Fibroblast of upper back skin (primary cell): Measurements from ENCODE around the gene IFNGR2.
"Not testable (repeated sequence)": the region's sequence is repeated elsewhere in the genome, so short reads cannot be mapped to it uniquely, and the experiment has no call there.

Source experiments
- DNase-seq: peaks from one replicate; pipeline ENCODE4 v3.0.0-alpha.2; 2013

IFNGR2 gene

DNA sequence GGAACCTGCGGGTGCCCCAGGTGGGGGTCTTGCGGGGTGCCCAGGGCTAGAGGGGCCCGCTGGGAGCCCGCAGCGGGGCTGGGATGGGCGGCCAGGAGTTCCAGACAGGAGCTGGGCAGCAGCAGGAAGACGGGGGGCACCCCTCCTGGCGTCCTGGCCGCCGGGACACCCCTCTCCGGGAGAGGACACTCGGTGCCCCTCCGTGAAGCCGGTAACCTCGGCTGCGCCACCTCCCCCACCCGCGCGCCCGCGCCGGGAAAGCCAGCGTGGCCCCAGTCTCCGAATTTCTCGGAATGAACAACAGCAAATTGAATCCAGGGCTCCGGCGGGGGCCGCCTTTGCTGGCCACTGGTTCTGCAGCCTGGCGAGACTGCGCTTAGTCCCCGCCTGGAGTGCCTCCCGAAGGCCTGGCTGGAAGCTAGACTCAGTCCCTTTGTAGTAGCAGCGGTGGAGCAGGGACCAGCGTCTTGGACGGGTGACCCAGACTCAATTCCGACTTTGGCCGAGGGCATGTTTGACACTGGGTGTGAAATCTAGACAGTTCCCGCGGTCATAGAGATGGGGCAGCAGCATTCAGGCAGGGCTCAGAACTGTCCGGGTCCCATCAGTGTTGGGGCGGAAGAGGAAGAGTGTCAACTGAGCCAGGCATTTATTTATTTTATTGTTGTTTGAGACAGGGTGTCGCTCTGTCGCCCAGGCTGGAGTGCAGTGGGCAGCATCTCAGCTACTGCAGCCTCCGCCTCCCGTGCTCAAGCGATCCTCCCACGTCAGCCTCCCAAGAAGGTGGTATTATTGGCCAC, 773 bp downstream of the IFNGR2 start:
- peak; percentile 56 for DNase-seq

DNA sequence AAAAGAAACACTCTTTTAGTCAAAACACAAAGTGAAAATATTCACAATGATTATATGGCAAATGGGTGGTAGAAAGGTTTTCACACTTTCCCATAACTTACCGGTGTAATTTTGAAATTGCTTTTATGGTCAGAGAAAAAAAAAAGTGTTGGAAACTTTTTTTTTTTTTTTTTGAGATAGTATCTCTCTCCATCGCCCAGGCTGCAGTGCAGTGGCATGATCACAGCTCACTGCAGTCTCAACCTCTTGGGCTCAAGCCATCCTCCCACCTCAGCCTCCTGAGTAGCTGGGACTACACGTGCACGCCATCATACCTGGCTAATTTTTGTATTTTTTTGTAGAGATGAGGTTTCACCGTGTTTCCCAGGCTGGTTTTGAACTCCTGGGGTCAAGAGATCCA, 3.3 kb downstream of the IFNGR2 start:
- no peak for DNase-seq

DNA sequence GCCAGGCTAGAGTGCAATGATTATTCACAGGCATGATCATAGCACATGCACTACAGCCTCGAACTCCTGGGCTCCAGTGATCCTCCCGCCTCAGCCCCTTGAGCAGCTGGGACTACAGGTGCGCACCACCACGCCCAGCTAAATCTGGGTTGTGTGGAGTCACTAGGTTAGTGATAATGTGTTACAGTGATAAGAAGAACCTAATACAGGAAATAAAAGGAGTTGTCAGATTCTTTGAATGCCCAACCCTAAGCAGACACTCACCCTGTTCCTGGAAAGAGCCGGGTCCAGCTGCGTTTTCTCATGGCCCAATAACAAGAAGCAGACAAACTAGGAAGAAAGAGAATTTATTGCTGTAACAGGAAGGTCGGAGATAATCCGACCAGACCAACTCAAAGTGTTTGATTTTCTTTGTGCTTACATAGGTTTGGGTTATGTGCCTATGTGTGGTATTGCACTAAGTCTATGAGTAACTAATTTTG, 8.8 kb downstream of the IFNGR2 start:
- DNase-seq, result no peak

DNA sequence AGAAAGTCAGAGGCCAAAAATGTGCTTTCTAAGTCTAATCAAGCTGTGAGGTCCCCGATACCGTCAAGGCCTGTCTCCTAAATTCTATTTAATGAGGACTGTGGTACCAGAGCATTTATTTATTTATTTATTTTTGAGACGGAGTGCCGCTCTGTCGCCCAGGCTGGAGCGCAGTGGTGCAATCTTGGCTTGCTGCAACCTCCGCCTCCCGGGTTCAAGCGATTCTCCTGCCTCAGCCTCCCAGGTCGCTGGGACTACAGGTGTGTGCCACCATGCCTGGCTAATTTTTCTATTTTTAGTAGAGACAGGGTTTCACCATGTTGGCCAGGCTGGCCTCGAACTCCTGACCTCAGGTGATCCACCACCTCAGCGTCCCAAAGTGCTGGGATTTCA, 9.2 kb downstream of the IFNGR2 start:
- DNase-seq, result not testable (repeated sequence)

DNA sequence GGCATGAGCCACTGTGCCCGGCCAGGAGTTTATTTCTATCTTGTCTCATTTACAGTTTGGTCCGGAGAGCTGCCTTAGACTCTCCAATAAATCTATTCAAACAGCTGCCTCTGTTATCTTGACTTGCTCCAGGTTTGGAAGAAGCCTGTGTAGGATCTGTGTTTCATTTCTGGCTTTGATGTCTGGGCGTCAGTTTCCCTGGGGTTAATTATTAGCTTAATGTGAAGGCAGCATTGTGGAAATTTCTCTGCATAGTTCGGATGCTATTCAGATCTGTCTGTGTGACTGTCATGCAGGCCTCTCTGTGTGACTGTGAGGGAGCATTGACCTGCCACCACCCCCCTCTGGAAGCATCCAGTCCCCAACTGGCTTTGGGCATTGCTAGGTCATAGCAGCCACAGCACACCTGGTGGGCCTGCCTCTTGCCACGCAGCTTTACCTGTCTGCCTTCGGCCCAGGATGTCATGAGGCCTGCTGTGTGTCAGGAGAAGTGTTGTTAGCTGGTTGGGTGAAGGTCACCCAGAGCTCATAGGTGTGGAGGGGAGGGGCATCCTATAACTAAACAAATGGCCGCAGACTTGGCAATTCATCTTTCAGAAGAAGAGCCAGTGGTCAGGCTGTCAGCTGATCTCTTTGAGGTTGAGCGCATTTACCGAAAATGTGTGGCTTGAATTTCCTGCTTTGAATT, 9.8 kb downstream of the IFNGR2 start:
- no peak for DNase-seq

DNA sequence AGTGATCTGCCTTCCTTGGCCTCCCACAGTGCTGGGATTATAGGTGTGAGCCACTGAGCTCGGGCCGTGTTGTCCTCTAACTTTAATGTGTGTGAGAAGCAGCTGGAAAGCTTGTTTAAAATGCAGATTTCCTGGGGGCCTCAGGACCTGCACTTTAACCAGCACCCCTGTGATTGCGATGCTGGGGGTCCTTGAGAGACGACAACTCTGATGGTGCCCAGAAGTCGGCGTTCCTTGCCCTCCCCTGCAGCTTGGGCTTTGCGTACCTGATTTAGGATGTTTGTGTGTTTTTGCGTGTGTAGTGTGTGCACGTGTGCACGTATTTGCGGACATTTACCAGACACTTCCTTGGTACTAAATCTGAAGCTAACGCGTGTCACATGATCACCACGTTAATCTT, 10.9 kb downstream of the IFNGR2 start:
- no peak for DNase-seq

DNA sequence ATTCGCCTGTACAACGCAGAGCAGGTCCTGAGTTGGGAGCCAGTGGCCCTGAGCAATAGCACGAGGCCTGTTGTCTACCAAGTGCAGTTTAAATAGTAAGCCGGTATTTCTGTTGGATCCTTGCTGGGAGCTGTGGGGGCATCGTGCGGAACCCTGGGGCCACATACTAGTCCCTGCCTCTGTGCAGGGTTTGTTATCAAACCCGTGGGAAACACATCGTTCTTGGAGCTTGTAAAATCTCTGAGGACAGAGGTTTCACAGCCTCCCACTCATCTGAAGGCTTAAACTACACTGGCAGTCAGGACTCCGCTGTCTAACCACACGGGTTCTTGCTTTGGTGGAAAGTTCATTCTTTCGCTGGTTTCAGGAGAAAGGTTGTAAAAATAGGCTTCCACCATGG, 11.7 kb downstream of the IFNGR2 start:
- no peak for DNase-seq

DNA sequence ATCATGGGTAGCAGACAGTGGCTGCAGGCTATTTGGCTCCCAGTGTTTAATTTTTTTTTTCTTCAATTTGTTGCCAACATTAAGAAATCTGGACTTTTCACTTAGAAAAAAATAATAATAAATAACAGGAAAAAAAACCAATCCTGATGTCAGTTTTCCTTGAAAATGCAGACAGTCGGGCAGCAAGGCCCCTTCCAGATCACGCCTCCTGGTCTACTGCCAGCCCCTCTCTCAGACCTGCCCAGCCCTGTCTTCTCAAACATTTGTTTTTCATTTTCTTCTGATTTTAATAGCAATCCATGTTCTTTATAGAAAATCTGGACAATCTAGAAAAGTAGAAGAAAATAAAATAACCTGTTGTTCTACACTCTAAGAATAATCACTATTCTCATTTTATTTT, 15.5 kb downstream of the IFNGR2 start:
- DNase-seq, result no peak

DNA sequence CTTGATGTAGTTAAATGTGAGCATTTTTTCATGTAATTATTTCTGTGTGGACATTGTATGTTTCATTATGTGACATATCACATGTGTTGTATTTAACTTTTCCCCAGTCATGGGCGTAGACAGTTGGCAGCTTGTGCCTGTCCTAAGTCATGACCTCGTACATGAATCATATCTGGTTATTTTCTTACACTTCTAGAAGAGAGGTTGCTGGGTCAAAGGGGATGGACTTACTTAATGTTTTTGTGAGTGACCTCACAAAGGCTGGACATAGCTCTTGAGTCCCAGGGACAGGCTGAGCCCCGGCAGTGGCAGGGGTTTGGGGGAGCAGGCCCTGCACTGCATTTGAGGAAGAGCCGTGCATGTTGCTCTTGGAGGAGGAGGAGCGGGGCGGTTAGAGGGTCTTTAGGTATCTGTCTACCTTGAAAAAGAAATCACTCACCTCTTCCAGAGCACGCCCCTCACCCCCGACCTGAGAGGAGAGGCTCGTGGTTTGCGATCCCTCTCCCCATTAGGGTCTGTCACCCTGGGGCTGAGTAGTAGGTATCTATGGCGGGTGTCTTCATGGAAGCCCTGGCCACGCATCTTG, 16.4 kb downstream of the IFNGR2 start:
- no peak for DNase-seq

DNA sequence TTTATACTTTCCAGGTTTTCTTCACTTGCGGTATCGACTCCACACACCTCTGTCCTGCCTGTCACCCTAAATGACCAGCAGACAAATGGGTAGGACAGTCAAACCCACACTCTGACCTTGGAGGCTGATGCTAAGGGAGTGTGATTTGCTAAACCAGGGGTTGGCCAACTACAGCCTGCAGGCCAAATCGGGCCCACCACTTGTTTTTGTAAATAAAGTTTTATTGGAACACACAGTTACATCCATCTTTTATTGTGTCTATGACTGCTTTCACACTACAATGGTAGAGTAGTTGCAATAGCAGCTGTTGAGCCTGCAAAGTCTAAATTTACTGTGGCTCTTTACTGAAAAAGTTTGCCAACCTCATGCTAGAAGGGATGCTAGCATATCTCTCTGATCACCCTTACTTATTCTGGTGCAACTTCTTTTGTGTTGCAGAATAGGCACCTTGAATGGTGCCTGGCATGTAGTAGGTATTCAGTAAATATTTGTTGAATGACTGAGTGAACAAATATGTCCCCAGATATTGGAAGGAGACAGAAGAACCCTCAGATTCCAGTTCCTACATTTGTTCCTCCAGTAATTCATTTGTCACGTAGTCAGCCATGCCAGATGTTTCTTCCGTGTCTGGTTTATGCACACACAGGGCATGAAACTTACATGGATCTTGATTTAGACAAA, 18.6 kb downstream of the IFNGR2 start:
- DNase-seq, result no peak

DNA sequence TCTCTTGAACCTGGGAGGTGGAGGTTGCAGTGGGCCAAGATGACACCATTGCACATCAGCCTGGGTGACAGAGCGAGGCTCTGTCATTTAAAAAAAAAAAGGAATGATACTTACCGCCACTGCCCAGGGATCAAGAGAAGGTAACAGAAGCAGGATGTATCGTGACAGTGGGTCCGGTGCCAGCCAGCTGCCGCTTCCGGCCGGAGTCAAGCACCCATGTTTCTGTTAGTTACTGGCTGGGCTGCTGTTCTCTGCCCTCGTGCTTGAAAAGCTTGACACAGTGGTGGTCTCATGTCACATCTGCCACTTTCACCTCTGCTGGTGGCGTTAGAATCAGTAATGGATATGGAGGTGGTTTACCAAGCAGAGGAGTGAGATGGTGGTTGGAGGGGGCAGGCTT, 21.0 kb downstream of the IFNGR2 start:
- no peak for DNase-seq

DNA sequence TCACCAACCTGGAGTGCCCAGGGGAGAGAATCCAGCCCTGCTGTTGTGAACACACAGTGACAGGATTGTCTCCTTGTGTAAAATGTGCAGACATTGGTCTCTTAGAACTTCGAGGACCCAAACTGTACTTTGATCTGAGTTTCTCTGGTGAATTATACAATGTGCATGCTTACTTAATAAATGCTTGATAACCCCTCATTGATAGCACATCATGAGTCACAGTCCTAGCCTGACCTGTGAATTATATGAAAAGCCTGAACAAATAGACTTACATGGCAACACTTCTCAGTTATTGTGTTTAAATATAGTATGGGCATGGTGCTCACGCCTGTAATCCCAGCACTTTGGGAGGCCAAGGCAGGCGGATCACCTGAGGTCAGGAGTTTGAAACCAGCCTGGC, 22.6 kb downstream of the IFNGR2 start:
- no peak for DNase-seq

DNA sequence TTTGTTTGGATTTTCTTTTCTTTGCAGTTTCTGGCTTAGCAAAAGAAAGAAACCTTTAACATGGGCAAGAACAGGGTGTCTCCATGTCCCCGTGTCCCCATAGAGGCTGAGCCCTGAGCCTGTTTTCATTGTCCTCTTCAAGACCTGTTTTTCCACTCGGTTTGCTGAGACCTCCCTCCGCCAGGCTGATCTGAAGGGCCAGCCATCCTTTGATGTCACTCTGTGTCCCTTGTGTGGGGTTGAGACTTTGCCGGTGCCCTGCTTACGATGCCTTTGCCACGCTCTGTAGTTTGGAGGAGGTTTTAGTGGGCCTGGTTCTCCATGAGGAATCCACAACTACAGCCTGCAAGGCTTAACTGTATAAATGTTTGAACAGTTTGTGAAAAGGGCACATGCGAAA, 23.8 kb downstream of the IFNGR2 start:
- no peak for DNase-seq

DNA sequence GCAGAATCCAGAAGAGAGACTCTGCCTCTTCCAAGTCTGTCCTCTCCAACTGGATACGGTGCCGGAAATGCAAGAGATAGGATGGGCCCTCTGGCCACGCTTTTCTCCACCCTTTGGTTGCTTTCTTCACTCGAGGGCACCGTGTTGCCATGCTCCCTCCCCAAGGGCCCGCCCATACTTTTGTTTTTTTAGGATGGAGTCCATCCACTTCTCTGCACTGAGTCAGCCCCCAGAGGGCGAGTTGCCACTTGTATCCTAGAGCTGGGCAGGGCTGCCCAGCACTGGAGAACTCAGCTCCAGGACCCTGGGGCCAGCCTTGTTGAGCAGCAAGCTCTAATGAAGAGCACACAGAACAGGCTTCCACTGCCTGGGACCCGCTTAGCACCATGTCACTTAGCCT, 25.5 kb downstream of the IFNGR2 start:
- DNase-seq, result no peak

DNA sequence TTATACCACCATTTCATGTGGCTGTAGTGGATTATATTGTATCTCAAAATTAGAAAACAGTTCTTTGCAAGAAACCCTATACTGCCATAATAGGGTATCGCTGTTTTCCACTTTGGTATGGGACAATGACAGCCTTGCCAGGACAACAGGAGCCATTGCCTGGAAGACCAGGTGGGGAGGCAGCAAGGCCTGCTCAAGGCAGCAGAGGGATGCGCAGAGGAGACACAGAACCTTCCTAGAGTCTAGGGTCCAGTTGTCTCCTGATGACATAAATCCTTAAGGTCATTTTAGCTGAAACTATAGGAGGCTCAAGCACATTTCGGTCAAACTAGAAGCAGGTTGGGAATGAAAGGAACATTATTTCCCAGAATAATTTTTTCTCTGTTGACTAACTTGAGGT, 27.6 kb downstream of the IFNGR2 start:
- DNase-seq, result no peak

DNA sequence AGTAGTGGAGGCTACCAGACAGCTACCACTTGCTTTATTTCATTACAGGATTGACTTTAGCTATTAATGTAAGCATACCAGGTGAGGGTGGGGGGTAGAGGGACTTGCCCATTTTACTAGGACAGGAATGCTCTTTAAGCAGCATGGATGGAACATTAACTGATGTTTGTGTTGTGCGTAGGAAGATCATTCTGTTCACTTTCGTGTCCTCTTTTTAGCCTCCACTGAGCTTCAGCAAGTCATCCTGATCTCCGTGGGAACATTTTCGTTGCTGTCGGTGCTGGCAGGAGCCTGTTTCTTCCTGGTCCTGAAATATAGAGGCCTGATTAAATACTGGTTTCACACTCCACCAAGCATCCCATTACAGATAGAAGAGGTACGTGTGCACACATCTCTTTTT, 29.3 kb downstream of the IFNGR2 start:
- no peak for DNase-seq

DNA sequence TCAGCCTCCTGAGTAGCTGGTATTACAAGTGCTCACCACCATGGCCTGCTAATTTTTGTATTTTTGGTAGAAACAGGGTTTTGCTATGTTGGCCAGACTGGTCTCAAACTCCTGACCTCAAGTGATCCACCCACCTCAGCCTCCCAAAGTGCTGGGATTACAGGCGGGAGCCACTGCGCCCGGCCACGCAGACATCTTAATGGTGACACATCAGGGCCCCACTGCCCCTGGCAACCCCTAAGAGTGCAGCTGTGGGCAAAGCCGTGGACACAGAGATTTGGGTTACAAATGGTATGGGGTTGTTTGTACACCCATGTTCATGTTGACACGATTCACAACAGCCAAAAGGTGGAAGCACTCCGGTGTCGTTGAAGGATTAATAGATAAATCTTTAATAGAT, 29.8 kb downstream of the IFNGR2 start:
- no peak for DNase-seq

DNA sequence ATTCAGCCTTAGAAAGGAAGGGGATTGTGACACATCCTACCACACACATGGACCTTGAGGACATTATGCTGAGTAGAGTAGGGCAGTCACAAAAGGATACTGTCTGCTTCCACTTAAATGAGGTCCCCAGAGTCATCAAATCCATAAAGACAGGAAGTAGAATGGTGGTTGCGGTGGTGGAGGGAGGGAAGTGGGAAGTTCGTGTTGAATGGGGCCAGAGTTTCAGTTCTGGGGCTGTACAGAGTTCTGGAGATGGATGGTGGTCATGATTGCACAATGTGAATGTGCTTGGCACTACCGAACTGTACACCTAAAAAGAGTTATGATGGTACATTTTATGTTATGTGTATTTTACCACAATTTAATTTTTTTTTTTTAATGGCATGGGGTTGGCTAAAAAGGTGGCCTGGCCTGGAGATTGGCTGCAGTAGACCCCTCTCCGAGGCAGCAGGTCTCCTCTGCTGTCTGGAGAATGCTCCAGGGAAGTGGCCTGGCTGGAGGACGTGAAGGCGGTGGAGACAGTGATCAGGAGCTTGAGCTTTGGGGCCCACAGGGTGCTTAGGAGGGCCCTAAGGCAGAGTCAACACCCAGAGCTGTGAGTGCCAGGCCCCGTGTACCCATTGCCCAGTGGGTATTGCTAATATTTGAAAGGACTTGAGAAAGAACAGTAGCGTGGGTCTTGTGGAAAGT, 30.4 kb downstream of the IFNGR2 start:
- no peak for DNase-seq

DNA sequence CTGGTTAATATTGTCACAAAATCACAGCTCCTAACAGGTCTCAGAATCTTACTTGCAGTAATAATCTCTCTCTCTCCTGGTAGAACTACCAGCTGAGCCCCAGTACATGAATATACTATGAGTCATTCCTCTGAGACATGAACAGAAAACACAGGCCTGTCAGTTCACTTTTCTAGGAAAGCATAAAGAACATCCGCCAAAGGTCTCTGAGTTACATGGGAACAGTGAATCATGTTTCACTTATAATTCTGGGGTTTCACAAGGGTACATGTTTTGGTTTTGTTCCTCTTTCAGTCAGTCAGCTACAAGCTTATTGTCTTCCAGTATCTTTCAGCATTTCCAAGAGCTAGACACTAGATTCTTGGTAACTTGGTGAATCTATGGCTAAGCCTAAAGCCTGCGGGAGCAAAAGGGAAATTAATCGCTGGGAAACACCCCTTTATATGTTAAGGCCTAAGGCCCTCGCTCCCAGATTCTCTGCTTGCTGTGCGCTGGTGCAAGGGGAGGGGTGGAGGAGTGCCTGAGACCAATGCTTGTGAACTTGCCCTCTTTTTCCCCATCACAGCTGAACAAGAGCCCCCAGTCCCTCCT, 31.7 kb downstream of the IFNGR2 start:
- peak; percentile 87 for DNase-seq

DNA sequence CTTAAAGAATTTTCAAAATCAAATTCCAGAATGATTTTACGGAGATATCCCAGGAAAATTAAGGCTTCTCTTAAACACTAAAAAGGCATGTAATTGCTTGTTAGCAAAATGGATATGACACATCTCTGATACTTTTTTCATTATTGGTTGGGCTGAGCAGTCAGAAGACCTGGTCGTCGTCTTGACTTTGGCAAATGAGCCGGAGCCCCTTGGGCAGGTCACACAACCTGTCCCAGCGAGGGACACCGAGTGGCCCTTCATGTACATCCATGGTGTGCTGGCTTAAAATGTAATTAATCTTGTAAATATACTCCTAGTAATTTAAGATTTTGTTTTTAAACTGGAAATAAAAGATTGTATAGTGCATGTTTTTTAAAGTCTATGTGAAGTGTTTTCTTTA, 33.9 kb downstream of the IFNGR2 start:
- no peak for DNase-seq

DNA sequence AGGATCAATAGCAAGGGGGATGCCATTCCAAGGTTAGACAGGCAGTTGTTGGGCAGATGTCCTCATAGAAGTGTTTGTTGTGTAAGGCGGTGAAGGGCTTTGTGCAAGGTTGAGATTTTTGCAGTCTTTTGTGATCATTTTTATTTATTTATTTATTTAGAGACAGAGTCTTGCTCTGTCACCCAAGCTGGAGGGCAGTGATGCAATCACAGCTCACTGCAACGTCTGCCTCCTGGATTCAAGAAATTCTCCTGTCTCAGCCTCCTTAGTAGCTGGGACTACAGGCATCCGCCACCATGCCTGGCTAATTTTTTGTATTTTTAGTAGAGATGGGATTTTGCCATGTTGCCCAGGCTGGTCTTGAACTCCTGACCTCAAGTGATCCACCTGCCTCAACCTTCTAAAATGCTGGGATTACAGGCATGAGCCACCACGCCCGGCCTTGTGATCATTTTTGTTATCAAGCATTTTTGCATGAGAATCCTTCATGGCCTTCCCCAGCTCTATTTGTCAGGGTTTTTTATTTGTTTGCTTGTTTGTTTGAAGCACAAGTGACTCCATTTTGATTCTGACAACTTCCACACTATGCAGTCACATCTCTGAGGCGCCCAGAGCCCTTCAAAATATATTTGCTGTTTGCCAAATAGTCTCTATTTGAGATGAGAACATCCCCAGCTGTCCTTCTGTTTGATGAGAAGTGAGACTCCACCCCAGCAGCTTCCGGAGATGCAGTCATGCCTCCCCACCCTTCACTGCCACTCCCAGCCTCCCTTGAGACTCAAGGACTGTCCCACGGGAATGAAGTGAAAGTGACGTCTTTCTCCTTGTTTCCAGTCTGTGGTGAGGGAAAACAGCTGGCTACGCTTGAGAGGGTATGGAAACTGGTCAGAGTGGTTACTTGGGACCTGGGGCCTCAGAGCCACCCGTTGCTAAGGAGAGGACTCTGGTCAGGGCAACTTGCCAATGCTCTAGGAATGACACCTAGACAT, 38.6 kb downstream of the IFNGR2 start:
- peak; percentile 31 for DNase-seq
